BJ (cell line): Measurements from ENCODE around the gene TUBB6. TPM values are rescaled to one million over a fixed set of nuclear protein-coding genes. Genes with fewer than 3 reads are reported as not detected.

Experiments
- CTCF ChIA-PET: fragments of 350-600 bp; formaldehyde crosslinking; extraction: SDS; loops from one replicate; lab custom pipeline; 2021; ENCODE audit warnings: antibody characterized with exemption, inconsistent platforms; lab: Yijun Ruan, JAX
- POLR2A ChIA-PET: fragments of 300-600 bp; sonication (Branson Sonifier 250); formaldehyde crosslinking; extraction: SDS; loops from one replicate; lab custom pipeline; 2021; ENCODE audit warnings: antibody characterized with exemption; lab: Charles Lee
- DNase-seq: peaks from one replicate; pipeline ENCODE4 v3.0.0-alpha.2; 2011; ENCODE audit warnings: low read depth
- H3K27me3 ChIP-seq: 2 replicates; pipeline ENCODE4 v1.6.0; 2011; ENCODE audit warnings: low read length; ENCODE audit not compliant: control insufficient read depth, insufficient read depth
- H3K36me3 ChIP-seq: 2 replicates; pipeline ENCODE4 v1.5.1; 2011; ENCODE audit warnings: low read length; ENCODE audit not compliant: control insufficient read depth, insufficient read depth
- H3K4me3 ChIP-seq: 2 replicates; pipeline ENCODE4 v1.5.1; 2011; ENCODE audit warnings: low read depth, mild to moderate bottlenecking, control low read depth, low read length
- polyA minus RNA-seq: library from RNA; depleted of rRNA, polyadenylated mRNA; stranded (reverse); fragments of >200 nt; gene quantifications from 2 replicates; pipeline ENCODE4 v1.2.3, GENCODE V29; 2011; rRNA and poly(A)+ RNA removed
- polyA plus RNA-seq: library from polyadenylated mRNA; depleted of rRNA; stranded (reverse); fragments of >200 nt; gene quantifications from 2 replicates; pipeline ENCODE4 v1.2.3, GENCODE V29; 2011; rRNA removed
- TF ChIP-seq, protein P1 (sequence below): IDR thresholded peaks from 2 replicates; pipeline ENCODE4 v1.5.1; 2011; ENCODE audit warnings: low read depth, mild to moderate bottlenecking, control low read depth, inconsistent platforms, low read length, moderate library complexity; ENCODE audit not compliant: insufficient read depth

Gene TUBB6
- 537 and 765 TPM in 2 replicates for polyA plus RNA-seq
- 374 and 543 TPM in 2 replicates for polyA minus RNA-seq

DNA sequence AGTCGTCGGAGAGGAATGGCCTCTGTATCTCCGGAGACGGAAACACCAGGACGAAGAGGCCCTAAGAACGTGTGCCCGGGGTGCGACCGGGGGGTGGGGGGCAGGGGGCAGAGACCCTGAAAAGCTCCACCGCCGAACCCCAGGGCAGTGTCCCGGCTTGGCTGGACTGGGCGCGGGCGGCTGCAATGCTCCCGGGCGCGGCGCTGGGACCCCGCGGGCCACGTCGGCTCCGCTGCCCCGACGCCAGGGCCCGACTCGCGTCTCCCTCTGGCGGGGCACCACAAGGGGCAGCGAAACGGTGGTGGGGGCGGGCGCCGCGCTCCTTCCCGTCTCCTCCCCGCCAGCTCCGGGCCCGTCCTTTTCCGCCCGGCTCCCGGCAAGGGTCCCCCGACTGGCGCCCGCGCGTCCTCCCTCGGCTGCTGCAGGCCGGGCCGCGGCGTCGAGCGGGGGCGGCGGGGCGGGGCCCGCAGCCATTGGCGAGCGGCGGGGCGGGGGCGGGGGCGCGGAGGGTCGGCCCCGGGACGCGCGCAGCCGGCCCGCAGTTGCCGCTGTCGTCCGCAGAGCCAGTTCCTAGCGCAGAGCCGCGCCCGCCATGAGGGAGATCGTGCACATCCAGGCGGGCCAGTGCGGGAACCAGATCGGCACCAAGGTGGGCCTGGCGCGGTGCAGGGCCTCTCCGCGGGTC, at the start of gene TUBB6:
Gene TUBB6 (plus strand): TSS at position 541 of the 685 bp plus-strand sequence. CDS start 52 bp downstream, at position 593.
- no peaks in the 10 kb centered on the region for H3K27me3 ChIP-seq
- CTCF ChIA-PET, result interaction anchor here (1.0 to 2.7 kb wide), 6 partner anchors 9 to 35 kb away, joined by 3 to 14 read pairs (median 4); no protein-coding TSS in a partner anchor
- peak within 1 kb of the TSS; percentile 89 for H3K4me3 ChIP-seq
- POLR2A ChIA-PET, result interaction anchor here (0.5 to 1.2 kb wide), 9 partner anchors 9 to 917 kb away, joined by 3 to 13 read pairs (median 4); no protein-coding TSS in a partner anchor
- DNase-seq, result no peak
- H3K36me3 ChIP-seq, result peaks cover 2% of the 10 kb centered on the region; the same call in 1 of the 2 replicates
- TF ChIP-seq, protein P1, sequence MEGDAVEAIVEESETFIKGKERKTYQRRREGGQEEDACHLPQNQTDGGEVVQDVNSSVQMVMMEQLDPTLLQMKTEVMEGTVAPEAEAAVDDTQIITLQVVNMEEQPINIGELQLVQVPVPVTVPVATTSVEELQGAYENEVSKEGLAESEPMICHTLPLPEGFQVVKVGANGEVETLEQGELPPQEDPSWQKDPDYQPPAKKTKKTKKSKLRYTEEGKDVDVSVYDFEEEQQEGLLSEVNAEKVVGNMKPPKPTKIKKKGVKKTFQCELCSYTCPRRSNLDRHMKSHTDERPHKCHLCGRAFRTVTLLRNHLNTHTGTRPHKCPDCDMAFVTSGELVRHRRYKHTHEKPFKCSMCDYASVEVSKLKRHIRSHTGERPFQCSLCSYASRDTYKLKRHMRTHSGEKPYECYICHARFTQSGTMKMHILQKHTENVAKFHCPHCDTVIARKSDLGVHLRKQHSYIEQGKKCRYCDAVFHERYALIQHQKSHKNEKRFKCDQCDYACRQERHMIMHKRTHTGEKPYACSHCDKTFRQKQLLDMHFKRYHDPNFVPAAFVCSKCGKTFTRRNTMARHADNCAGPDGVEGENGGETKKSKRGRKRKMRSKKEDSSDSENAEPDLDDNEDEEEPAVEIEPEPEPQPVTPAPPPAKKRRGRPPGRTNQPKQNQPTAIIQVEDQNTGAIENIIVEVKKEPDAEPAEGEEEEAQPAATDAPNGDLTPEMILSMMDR, result 0 out of 2 replicates have a peak, but pooled peaks have one; percentile 9

DNA sequence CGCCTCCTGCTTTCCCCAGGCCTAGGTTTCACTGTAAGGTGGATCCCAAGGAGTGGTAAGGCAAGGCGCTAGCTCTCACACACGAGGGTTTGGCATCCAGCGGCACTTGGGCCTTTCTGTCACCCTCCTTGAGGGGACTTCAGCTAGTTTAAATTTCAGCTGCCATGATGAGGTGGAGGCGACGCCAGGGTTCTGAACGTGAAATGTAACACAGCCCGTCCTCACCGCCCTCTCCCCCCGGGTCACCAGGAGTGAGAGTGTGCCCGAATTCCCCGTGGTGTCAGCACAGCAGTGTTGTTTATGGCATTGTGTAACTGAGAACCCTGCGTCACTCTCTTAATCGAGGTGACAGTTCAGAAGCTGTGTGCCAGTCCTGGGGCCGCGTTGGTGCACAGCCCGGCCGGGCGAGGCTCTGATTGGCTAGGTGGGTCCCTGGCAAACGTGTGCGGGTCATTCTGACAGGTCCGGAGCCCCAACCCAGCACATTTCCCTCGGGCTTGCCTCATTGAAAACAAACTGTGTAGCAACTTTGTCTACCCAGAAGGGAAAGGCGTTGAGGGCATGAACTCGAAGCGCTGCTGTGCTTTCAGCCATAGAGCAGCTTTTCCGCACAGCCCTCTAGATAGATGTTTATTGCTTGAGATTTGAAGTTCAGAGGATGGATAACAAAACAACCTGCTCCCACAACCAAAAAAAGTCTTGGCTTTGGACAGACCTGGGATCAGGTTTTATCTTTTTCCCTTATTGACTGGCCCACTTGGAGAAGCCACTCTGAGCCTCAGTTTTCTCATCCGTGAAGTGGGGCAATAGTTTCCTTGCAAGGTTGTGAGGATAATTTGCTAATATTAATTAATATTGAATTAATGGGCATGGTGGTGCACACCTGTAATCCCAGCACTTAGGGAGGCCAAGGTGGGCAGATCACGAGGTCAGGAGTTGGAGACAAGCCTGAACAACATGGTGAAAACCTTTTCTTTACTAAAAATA, 49.0 kb upstream of the TUBB6 start:
- Histone ChIP-seq H3K36me3 (no peaks in the 10 kb centered on the region), H3K4me3 (no peak overlapping the region), H3K27me3 (peaks cover 14% of the 10 kb centered on the region)
- ChIA-PET POLR2A (no interaction called here), CTCF (interaction anchor here (0.8 to 5.2 kb wide), 2 partner anchors 10 to 13 kb away, joined by 3 to 24 read pairs; no protein-coding TSS in a partner anchor)
- TF ChIP-seq, protein P1, result no peak
- no peak for DNase-seq

DNA sequence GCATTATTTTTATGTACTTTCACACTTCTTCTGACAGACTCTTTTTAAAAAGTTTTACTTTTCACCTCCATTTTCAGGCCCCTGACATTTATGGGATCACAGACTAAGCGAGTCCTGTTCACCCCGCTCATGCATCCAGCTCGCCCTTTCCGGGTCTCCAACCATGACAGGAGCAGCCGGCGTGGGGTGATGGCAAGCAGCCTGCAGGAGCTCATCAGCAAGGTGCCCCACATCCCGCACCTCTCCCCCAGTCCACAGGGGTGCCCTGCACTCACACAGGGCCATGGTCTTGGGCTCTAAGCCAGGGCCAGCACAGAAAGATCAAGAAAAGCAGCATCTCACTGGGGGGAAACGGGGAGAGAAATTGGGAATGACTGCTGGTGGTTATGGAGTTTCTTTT, 45.3 kb upstream of the TUBB6 start:
- CTCF ChIA-PET, result interaction anchor here (1.6 to 5.2 kb wide), 3 partner anchors 9 to 15 kb away, joined by 4 to 24 read pairs (median 5); no protein-coding TSS in a partner anchor
- H3K36me3 ChIP-seq, result no peaks in the 10 kb centered on the region
- no peak overlapping the region for H3K4me3 ChIP-seq
- TF ChIP-seq, protein P1, result no peak
- H3K27me3 ChIP-seq, result peaks cover 13% of the 10 kb centered on the region
- POLR2A ChIA-PET, result no interaction called here
- no peak for DNase-seq

DNA sequence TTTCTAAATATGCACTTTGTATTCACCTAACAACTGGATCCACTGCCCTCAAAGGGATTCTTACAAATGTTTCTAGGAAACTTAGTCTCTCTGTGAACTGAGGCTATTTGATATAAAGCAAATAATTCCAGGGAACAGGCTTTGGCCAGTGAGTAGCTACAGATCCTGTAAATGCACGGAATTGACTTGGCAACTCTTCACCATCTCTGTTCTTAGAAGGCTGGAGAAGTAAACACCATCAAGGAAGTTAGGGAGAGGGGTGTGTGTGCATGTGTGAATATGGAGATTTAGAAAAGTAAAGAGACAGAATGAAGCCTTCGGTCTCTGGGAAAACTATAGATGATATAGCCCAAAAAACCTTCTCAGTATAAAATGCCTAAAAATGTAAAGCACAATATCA, 43.2 kb upstream of the TUBB6 start:
- POLR2A ChIA-PET, result no interaction called here
- Histone ChIP-seq H3K4me3 (no peak overlapping the region), H3K27me3 (peaks cover 13% of the 10 kb centered on the region), H3K36me3 (no peaks in the 10 kb centered on the region)
- CTCF ChIA-PET, result interaction anchor here (1.1 kb wide), 1 partner anchor 9 kb away, joined by 3 read pairs; no protein-coding TSS in a partner anchor
- DNase-seq, result no peak
- TF ChIP-seq, protein P1, result no peak
